Measurements from ENCODE around the gene ADAP1. TPM values are rescaled to one million over a fixed set of nuclear protein-coding genes. Genes with fewer than 3 reads are reported as not detected.

ADAP1 gene
- total RNA-seq, 4 donors from 2014 or later = 44.8 to 106 (median 60.1) TPM

GRCh38 chr7:986766-987751 lies 32.6 kb upstream of the ADAP1 start:
- ATAC-seq = no peak
- peaks cover 91% of the 10 kb centered on the region for H3K27me3 ChIP-seq
- H3K9me3 ChIP-seq = no peaks in the 10 kb centered on the region
- H3K27ac ChIP-seq = no peak overlapping the region
- no CpG with 5 or more reads among the region's 56 CpGs for WGBS, 2 donors (ENCODE audit: low coverage in 1 of 2)
- H3K4me3 ChIP-seq = no peak overlapping the region
- H3K36me3 ChIP-seq = no peaks in the 10 kb centered on the region
- H3K4me1 ChIP-seq = peaks cover 0 to 11% (median 0%) of the 10 kb centered on the region in 3 donors
- TF ChIP-seq POLR2AphosphoS5 (IDR thresholded peaks at IDR 0.05) = no peak
- TF ChIP-seq POLR2A (IDR thresholded peaks at IDR 0.05) = no peak
- TF ChIP-seq, protein P1, sequence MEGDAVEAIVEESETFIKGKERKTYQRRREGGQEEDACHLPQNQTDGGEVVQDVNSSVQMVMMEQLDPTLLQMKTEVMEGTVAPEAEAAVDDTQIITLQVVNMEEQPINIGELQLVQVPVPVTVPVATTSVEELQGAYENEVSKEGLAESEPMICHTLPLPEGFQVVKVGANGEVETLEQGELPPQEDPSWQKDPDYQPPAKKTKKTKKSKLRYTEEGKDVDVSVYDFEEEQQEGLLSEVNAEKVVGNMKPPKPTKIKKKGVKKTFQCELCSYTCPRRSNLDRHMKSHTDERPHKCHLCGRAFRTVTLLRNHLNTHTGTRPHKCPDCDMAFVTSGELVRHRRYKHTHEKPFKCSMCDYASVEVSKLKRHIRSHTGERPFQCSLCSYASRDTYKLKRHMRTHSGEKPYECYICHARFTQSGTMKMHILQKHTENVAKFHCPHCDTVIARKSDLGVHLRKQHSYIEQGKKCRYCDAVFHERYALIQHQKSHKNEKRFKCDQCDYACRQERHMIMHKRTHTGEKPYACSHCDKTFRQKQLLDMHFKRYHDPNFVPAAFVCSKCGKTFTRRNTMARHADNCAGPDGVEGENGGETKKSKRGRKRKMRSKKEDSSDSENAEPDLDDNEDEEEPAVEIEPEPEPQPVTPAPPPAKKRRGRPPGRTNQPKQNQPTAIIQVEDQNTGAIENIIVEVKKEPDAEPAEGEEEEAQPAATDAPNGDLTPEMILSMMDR (IDR thresholded peaks at IDR 0.05) = no peak
- TF ChIP-seq EP300 (IDR thresholded peaks at IDR 0.05) = no peak

DNA sequence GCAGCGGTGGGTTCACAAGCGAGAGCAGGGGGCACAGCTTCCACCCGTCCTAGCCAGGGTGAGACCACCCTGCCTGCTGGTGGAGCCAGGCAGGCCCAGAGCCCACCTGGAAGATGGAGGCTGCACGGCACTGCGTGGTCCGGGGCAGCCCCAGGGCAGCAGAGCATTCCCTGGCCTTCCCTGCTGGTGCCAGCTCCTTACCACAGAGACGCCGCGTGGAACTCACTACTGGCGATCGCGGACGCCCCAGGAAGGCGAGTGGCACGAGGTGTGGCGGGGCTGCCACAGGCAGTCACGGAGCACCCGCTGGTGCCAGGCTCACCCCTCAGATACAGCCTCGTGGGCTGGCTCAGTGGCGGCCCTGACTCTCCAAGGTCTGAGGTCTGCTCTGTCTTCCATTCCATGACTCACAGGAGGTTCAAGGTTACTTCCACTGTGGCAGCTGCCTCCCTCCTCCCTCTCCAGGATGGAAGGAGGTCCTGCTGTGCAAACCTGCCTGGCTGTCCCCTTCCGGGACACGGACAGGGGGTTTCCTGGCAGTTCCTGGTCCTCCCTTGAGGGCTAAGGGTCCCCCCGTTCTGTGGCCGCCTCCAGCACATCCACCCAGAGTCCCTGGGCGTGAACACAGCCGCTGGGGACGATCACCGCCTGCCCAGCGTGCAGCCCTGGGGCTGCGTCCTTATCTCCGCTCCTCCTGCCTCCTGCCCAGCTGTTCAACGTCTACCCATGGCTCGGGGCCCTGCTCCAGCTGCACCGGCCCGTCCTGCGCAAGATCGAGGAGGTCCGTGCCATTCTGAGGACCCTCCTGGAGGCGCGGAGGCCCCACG lies 31.6 kb upstream of the ADAP1 start:
- no peak for ATAC-seq

DNA sequence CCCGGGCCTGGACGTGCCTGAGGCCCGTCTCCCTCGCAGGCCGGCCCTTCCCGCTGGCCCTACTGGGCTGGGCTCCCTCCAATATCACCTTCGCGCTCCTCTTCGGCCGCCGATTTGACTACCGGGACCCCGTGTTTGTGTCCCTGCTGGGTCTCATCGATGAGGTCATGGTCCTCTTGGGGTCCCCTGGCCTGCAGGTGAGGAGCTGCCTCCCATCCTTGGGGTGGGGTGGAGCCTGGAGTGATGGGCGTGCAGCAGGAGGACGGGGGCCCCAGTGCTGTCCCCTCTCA lies 30.6 kb upstream of the ADAP1 start:
- no CpG with 5 or more reads among the region's 16 CpGs for WGBS, 2 donors (ENCODE audit: low coverage in 1 of 2)

More for the DNA sequence above, 31.6 kb upstream of the ADAP1 start:
- no peaks in the 10 kb centered on the region for H3K36me3 ChIP-seq
- H3K4me1 ChIP-seq = peaks cover 0 to 11% (median 0%) of the 10 kb centered on the region in 3 donors
- peaks cover 88% of the 10 kb centered on the region for H3K27me3 ChIP-seq
- H3K9me3 ChIP-seq = no peaks in the 10 kb centered on the region
- no peak overlapping the region for H3K27ac ChIP-seq
- 20% methylated on average over 3 of the region's 41 CpGs; no CpG with 5 or more reads in 1 of the 2 donors for WGBS, 2 donors (ENCODE audit: low coverage in 1 of 2)
- H3K4me3 ChIP-seq = no peak overlapping the region
- TF ChIP-seq POLR2A (IDR thresholded peaks at IDR 0.05) = no peak
- TF ChIP-seq POLR2AphosphoS5 (IDR thresholded peaks at IDR 0.05) = no peak
- TF ChIP-seq EP300 (IDR thresholded peaks at IDR 0.05) = no peak

GRCh38 chr7:984361-985126 lies 30.1 kb upstream of the ADAP1 start:
- 40% methylated on average over 2 of the region's 39 CpGs; no CpG with 5 or more reads in 1 of the 2 donors for WGBS, 2 donors (ENCODE audit: low coverage in 1 of 2)
- Histone ChIP-seq H3K27ac (no peak overlapping the region), H3K27me3 (peaks cover 76% of the 10 kb centered on the region), H3K9me3 (no peaks in the 10 kb centered on the region), H3K4me3 (no peak overlapping the region), H3K36me3 (no peaks in the 10 kb centered on the region), H3K4me1 (peaks cover 0 to 11% (median 0%) of the 10 kb centered on the region in 3 donors)
- ATAC-seq = no peak
- TF ChIP-seq EP300 (IDR thresholded peaks at IDR 0.05) (no peak), POLR2AphosphoS5 (IDR thresholded peaks at IDR 0.05) (no peak), POLR2A (IDR thresholded peaks at IDR 0.05) (no peak)
- TF ChIP-seq, protein P1 (IDR thresholded peaks at IDR 0.05) = no peak

More for the DNA sequence above, 30.6 kb upstream of the ADAP1 start:
- Histone ChIP-seq H3K27ac (no peak overlapping the region), H3K36me3 (no peaks in the 10 kb centered on the region), H3K4me3 (no peak overlapping the region), H3K9me3 (no peaks in the 10 kb centered on the region), H3K27me3 (peaks cover 78% of the 10 kb centered on the region), H3K4me1 (peaks cover 0 to 11% (median 0%) of the 10 kb centered on the region in 3 donors)
- no peak for ATAC-seq
- no peak for TF ChIP-seq POLR2AphosphoS5 (IDR thresholded peaks at IDR 0.05)
- no peak for TF ChIP-seq EP300 (IDR thresholded peaks at IDR 0.05)
- TF ChIP-seq, protein P1 (IDR thresholded peaks at IDR 0.05) = no peak
- no peak for TF ChIP-seq POLR2A (IDR thresholded peaks at IDR 0.05)

All from gastroesophageal sphincter (tissue), 4 donors.